Fibroblast of lung (primary cell): ENCODE results near the gene IRF2BPL.

Source experiments
- EZH2 ChIP-seq: IDR thresholded peaks from 2 replicates; pipeline ENCODE4 v1.5.1; 2012; ENCODE audit warnings: low read length, control low read depth, mild to moderate bottlenecking; ENCODE audit errors: missing control alignments
- TF ChIP-seq, protein P1 (sequence below), 2 donors: IDR thresholded peaks in 1 of 2; conservative IDR thresholded peaks in 1 of 2; 1 replicate in 1 of 2; 2 replicates in 1 of 2; pipeline ENCODE4 v1.5.1; 2011 to 2012; ENCODE audit warnings: low read length in 2 of 2, control low read depth in 1 of 2, inconsistent platforms in 1 of 2, low read depth in 1 of 2, mild to moderate bottlenecking in 1 of 2

DNA sequence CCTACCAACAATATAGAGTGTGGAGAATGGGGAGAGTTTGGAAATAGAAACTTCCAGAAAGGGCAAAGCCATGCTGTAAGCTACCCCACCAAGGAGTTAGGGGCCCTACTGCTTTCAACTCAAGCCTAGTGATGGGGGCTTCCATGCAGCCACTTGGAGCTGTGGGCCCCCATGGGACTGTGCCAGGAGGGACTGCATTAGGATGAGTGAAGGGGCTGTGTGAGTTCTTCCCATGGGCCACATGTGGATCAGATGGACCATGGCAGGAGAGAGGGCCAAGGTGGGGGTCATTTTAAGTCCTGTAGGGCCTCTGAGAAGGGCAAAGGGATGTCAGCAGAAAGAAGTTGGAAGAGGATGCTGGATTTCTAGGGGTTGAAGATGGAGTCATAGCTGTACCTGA lies 46.5 kb upstream of the IRF2BPL start:
- TF ChIP-seq, protein P1, sequence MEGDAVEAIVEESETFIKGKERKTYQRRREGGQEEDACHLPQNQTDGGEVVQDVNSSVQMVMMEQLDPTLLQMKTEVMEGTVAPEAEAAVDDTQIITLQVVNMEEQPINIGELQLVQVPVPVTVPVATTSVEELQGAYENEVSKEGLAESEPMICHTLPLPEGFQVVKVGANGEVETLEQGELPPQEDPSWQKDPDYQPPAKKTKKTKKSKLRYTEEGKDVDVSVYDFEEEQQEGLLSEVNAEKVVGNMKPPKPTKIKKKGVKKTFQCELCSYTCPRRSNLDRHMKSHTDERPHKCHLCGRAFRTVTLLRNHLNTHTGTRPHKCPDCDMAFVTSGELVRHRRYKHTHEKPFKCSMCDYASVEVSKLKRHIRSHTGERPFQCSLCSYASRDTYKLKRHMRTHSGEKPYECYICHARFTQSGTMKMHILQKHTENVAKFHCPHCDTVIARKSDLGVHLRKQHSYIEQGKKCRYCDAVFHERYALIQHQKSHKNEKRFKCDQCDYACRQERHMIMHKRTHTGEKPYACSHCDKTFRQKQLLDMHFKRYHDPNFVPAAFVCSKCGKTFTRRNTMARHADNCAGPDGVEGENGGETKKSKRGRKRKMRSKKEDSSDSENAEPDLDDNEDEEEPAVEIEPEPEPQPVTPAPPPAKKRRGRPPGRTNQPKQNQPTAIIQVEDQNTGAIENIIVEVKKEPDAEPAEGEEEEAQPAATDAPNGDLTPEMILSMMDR (conservative IDR thresholded peaks at IDR 0.05 in 1 of 2, IDR thresholded peaks at IDR 0.05 in 1 of 2; ENCODE audit: low read depth in 1 of 2, low read length in 2 of 2): no peak
- no peak for TF ChIP-seq EZH2
